ENCODE measurements around the gene INPP5D. TPM values are rescaled to one million over a fixed set of nuclear protein-coding genes. Genes with fewer than 3 reads are reported as not detected.

The INPP5D gene
- total RNA-seq, 2 experiments from 2014 or later = 79.5 to 92.6 TPM

DNA sequence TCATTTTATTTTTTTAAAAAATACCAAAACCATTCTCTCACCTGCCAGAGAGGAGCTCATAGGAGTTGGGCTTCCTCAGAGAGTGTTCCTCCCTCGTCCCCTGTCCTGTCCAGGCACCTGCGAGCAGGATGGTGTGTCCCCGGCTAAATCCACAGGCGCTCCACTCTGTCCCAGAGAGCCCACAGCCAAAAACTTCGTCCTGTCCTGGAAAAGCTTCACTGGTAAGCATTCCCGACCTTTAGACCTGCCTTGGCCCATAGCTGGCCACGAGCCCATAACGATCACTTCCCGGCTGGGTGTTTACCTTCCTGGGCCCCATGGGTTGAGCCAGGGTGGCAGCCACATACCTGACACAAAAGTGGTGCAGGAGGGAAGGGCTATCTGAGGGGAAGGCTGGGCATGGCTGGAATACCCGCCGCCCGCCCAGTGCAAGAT, 47.1 kb upstream of the INPP5D start, which contains the start of gene NGEF:
Gene NGEF (minus strand): TSS at position 230 of the 435 bp plus-strand sequence. CDS start 38,366 bp downstream, outside the sequence.
- no peaks in the 10 kb centered on the region for H3K79me2 ChIP-seq (ENCODE audit: insufficient read depth, low read depth, low read length)
- H3K4me3 ChIP-seq (ENCODE audit: low read depth, low read length, poor library complexity, severe bottlenecking) = no peak within 1 kb of the TSS
- no peaks in the 10 kb centered on the region for H3K9me2 ChIP-seq (ENCODE audit: insufficient read depth, low read length)
- H3K4me2 ChIP-seq (ENCODE audit: low read length) = no peak within 1 kb of the TSS
- DNase-seq (ENCODE audit: low spot score) = no peak
- H3K9me3 ChIP-seq (ENCODE audit: low read length) = no peaks in the 10 kb centered on the region
- intact Hi-C loops (cut with micrococcal nuclease; ENCODE audit: unreplicated experiment) = no loop called here
- H4K20me1 ChIP-seq (ENCODE audit: insufficient read depth, low read length) = no peaks in the 10 kb centered on the region
- H3K36me3 ChIP-seq (ENCODE audit: insufficient read depth, low read length) = no peaks in the 10 kb centered on the region
- no TSS peak for BruUV-seq (replicated peaks)
- H2AFZ ChIP-seq (ENCODE audit: low read length) = no peak within 1 kb of the TSS
- ChIA-PET CTCF (ENCODE audit: unreplicated experiment) (no interaction called here), POLR2A (interaction anchor here (1.0 kb wide), 1 partner anchor 20 kb away, joined by 3 read pairs; no protein-coding TSS in a partner anchor)
- no peak for TF ChIP-seq CTCF (conservative IDR thresholded peaks at IDR 0.05; ENCODE audit: low read length)
- TF ChIP-seq EZH2phosphoT487 (IDR thresholded peaks at IDR 0.05; ENCODE audit: borderline replicate concordance, low read depth, low read length) = no peak
- no peak within 1 kb of the TSS for H3K27ac ChIP-seq (ENCODE audit: low read depth, low read length, poor library complexity, severe bottlenecking)
- no peaks in the 10 kb centered on the region for H3K4me1 ChIP-seq (ENCODE audit: insufficient read depth, low read length, poor library complexity, severe bottlenecking)

GRCh38 chr2:233013650-233014049, 46.5 kb upstream of the INPP5D start:
- intact Hi-C loops (cut with micrococcal nuclease; ENCODE audit: unreplicated experiment) = no loop called here
- Histone ChIP-seq H3K4me2 (ENCODE audit: low read length) (no peak overlapping the region), H3K4me3 (ENCODE audit: low read depth, low read length, poor library complexity, severe bottlenecking) (no peak overlapping the region), H4K20me1 (ENCODE audit: insufficient read depth, low read length) (no peaks in the 10 kb centered on the region), H3K79me2 (ENCODE audit: insufficient read depth, low read depth, low read length) (no peaks in the 10 kb centered on the region), H2AFZ (ENCODE audit: low read length) (no peak overlapping the region), H3K4me1 (ENCODE audit: insufficient read depth, low read length, poor library complexity, severe bottlenecking) (no peaks in the 10 kb centered on the region), H3K9me2 (ENCODE audit: insufficient read depth, low read length) (no peaks in the 10 kb centered on the region), H3K36me3 (ENCODE audit: insufficient read depth, low read length) (no peaks in the 10 kb centered on the region), H3K9me3 (ENCODE audit: low read length) (no peaks in the 10 kb centered on the region), H3K27ac (ENCODE audit: low read depth, low read length, poor library complexity, severe bottlenecking) (no peak overlapping the region)
- CTCF ChIA-PET (ENCODE audit: unreplicated experiment) = no interaction called here
- DNase-seq (ENCODE audit: low spot score) = no peak
- BruUV-seq (replicated peaks) = no TSS peak
- TF ChIP-seq EZH2phosphoT487 (IDR thresholded peaks at IDR 0.05; ENCODE audit: borderline replicate concordance, low read depth, low read length) (no peak), CTCF (conservative IDR thresholded peaks at IDR 0.05; ENCODE audit: low read length) (no peak)
- POLR2A ChIA-PET = interaction anchor here (1.0 kb wide), 1 partner anchor 20 kb away, joined by 3 read pairs; no protein-coding TSS in a partner anchor

DNA sequence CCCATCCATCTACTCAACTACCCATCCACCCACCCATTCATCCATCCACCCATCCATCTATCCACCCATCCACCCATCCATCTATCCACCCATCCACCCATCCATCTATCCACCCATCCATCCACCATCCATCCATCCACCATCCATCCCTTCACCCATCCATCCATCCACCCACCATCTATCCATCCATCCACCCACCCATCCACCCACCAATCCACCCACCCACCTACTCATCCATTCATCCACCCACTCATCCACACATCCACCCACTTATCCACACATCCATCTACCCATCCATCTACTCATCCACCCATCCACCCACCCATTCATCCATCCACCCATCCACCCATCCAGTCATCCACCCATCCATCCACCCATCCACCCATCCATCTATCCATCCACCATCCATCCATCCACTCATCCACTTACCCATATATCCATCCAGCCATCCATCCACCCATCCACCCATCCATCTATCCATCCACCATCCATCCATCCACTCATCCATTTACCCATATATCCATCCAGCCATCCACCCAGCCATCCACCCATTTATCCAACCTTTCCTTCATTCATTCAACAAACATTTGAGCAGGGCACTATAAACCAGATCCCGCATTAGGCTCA, 45.0 kb upstream of the INPP5D start:
- ChIA-PET POLR2A (no interaction called here), CTCF (ENCODE audit: unreplicated experiment) (no interaction called here)
- Histone ChIP-seq H3K4me1 (ENCODE audit: insufficient read depth, low read length, poor library complexity, severe bottlenecking) (no peaks in the 10 kb centered on the region), H3K27ac (ENCODE audit: low read depth, low read length, poor library complexity, severe bottlenecking) (no peak overlapping the region), H3K9me3 (ENCODE audit: low read length) (no peaks in the 10 kb centered on the region), H3K36me3 (ENCODE audit: insufficient read depth, low read length) (no peaks in the 10 kb centered on the region), H4K20me1 (ENCODE audit: insufficient read depth, low read length) (no peaks in the 10 kb centered on the region), H3K9me2 (ENCODE audit: insufficient read depth, low read length) (no peaks in the 10 kb centered on the region), H3K4me3 (ENCODE audit: low read depth, low read length, poor library complexity, severe bottlenecking) (no peak overlapping the region), H3K79me2 (ENCODE audit: insufficient read depth, low read depth, low read length) (no peaks in the 10 kb centered on the region), H3K4me2 (ENCODE audit: low read length) (no peak overlapping the region), H2AFZ (ENCODE audit: low read length) (no peak overlapping the region)
- no peak for DNase-seq (ENCODE audit: low spot score)
- no peak for TF ChIP-seq CTCF (conservative IDR thresholded peaks at IDR 0.05; ENCODE audit: low read length)
- TF ChIP-seq EZH2phosphoT487 (IDR thresholded peaks at IDR 0.05; ENCODE audit: borderline replicate concordance, low read depth, low read length) = no peak
- intact Hi-C loops (cut with micrococcal nuclease; ENCODE audit: unreplicated experiment) = no loop called here
- no TSS peak for BruUV-seq (replicated peaks)

Measured in OCI-LY7 (cell line).